IMR-90 (cell line): ENCODE measurements around the gene GPC6. TPM values are rescaled to one million over a fixed set of nuclear protein-coding genes. Genes with fewer than 3 reads are reported as not detected.
A peak's percentile ranks its signal among the peaks of the same experiment; 100 is the strongest.

Experiments used
- ATAC-seq: fragments of 200-7000 bp; cut with Tn5 transposase; 2 replicates; pipeline ENCODE4 v1.9.1; 2020; ENCODE audit warnings: low read depth, mild to moderate bottlenecking, moderate library complexity
- BruUV-seq: library from RNA; stranded (reverse); fragments of 400-500 nt; replicated peaks from 2 replicates; lab custom pipeline; 2021; lab: Mats Ljungman, UMichigan
- CTCF ChIA-PET: fragments of 300-600 bp; formaldehyde crosslinking; extraction: SDS; loops from one replicate; lab custom pipeline; 2021; ENCODE audit warnings: antibody characterized with exemption; lab: Yijun Ruan, JAX
- POLR2A ChIA-PET: fragments of 300-600 bp; sonication (Branson Sonifier 250); formaldehyde crosslinking; loops from one replicate; lab custom pipeline; 2022; ENCODE audit warnings: antibody characterized with exemption; ENCODE audit not compliant: unreplicated experiment; lab: Charles Lee
- DNase-seq: peaks from one replicate; pipeline ENCODE4 v3.0.0; 2013
- H2AFZ ChIP-seq: replicated peaks from 2 replicates; pipeline ENCODE3; 2013; ENCODE audit warnings: low read length, mild to moderate bottlenecking; ENCODE audit not compliant: poor library complexity
- H2AK5ac ChIP-seq: 2 replicates; pipeline ENCODE4 v1.6.1; 2013; ENCODE audit warnings: low read depth, low read length, inconsistent platforms
- H2AK9ac ChIP-seq: replicated peaks from 2 replicates; pipeline ENCODE3; 2013; ENCODE audit warnings: mild to moderate bottlenecking, low read depth, low read length, moderate library complexity; ENCODE audit not compliant: poor library complexity
- H2BK120ac ChIP-seq: 2 replicates; pipeline ENCODE4 v1.6.1; 2013; ENCODE audit warnings: low read depth, low read length, inconsistent platforms
- H2BK15ac ChIP-seq: 3 replicates; pipeline ENCODE4 v1.6.1; 2013; ENCODE audit warnings: low read depth, low read length, inconsistent platforms
- H2BK20ac ChIP-seq: 2 replicates; pipeline ENCODE4 v1.6.1; 2013; ENCODE audit warnings: low read depth, mild to moderate bottlenecking, inconsistent platforms, low read length, moderate library complexity
- H2BK5ac ChIP-seq: 2 replicates; pipeline ENCODE4 v1.6.1; 2013; ENCODE audit warnings: mild to moderate bottlenecking, low read depth, low read length, inconsistent platforms; ENCODE audit not compliant: poor library complexity, severe bottlenecking
- H3K14ac ChIP-seq: replicated peaks from 2 replicates; pipeline ENCODE4 v1.6.1; 2013; ENCODE audit warnings: low read depth, low read length, inconsistent platforms
- H3K18ac ChIP-seq: 2 replicates; pipeline ENCODE4 v1.6.1; 2013; ENCODE audit warnings: low read depth, low read length, control low read depth
- H3K23ac ChIP-seq: 2 replicates; pipeline ENCODE4 v1.6.1; 2013; ENCODE audit warnings: low read depth, low read length, inconsistent platforms
- H3K27ac ChIP-seq: 2 replicates; pipeline ENCODE4 v1.5.1; 2013; ENCODE audit warnings: mild to moderate bottlenecking, control low read depth, low read length; ENCODE audit not compliant: insufficient read depth
- H3K27me3 ChIP-seq: 2 replicates; pipeline ENCODE4 v1.6.1; 2013; ENCODE audit warnings: low read length; ENCODE audit not compliant: control insufficient read depth, insufficient read depth
- H3K36me3 ChIP-seq: 2 replicates; pipeline ENCODE4 v1.6.1; 2013; ENCODE audit warnings: low read length, mixed read lengths; ENCODE audit not compliant: control insufficient read depth, insufficient read depth
- H3K4ac ChIP-seq: 2 replicates; pipeline ENCODE4 v1.6.1; 2013; ENCODE audit warnings: low read depth, low read length, inconsistent platforms
- H3K4me1 ChIP-seq: 2 replicates; pipeline ENCODE4 v1.6.1; 2013; ENCODE audit warnings: low read length, mixed read lengths; ENCODE audit not compliant: control insufficient read depth, insufficient read depth
- H3K4me2 ChIP-seq: 2 replicates; pipeline ENCODE4 v1.6.1; 2013; ENCODE audit warnings: low read depth, mild to moderate bottlenecking, control low read depth, low read length, moderate library complexity
- H3K4me3 ChIP-seq: 2 replicates; pipeline ENCODE4 v1.5.1; 2013; ENCODE audit warnings: low read depth, mild to moderate bottlenecking, control low read depth, low read length, moderate library complexity; ENCODE audit not compliant: insufficient read depth
- H3K56ac ChIP-seq: 2 replicates; pipeline ENCODE4 v1.6.1; 2013; ENCODE audit warnings: low read length, inconsistent platforms; ENCODE audit not compliant: insufficient read depth; ENCODE audit errors: extremely low read depth
- H3K79me1 ChIP-seq, 2 experiments: 2 replicates each; pipeline ENCODE4 v1.6.1; 2013; ENCODE audit warnings: low read length in 2 of 2, inconsistent platforms in 1 of 2, low read depth in 1 of 2
- H3K9ac ChIP-seq: 2 replicates; pipeline ENCODE4 v1.6.1; 2013; ENCODE audit warnings: low read depth, low read length, control low read depth
- H3K9me1 ChIP-seq: 2 replicates; pipeline ENCODE4 v1.6.1; 2013; ENCODE audit warnings: low read length, inconsistent platforms; ENCODE audit not compliant: insufficient read depth
- H3K9me3 ChIP-seq: 2 replicates; pipeline ENCODE4 v1.6.1; 2013; ENCODE audit warnings: low read length; ENCODE audit not compliant: control insufficient read depth, insufficient read depth
- H4K20me1 ChIP-seq: 2 replicates; pipeline ENCODE4 v1.6.1; 2013; ENCODE audit warnings: low read length, inconsistent platforms; ENCODE audit not compliant: insufficient read depth
- H4K5ac ChIP-seq: 2 replicates; pipeline ENCODE4 v1.6.1; 2013; ENCODE audit warnings: mild to moderate bottlenecking, low read depth, low read length, control low read depth
- H4K8ac ChIP-seq, 2 experiments: 2 replicates each; pipeline ENCODE4 v1.6.1; 2013; ENCODE audit warnings: low read depth in 2 of 2, low read length in 2 of 2, control low read depth in 1 of 2, inconsistent platforms in 1 of 2
- H4K91ac ChIP-seq: 2 replicates; pipeline ENCODE4 v1.6.1; 2013; ENCODE audit warnings: low read depth, low read length, inconsistent platforms; ENCODE audit not compliant: insufficient read depth
- BHLHE40 ChIP-seq: fragments of 150-350 bp; IDR thresholded peaks from 2 replicates; pipeline ENCODE4 v1.6.1; 2016; ENCODE audit warnings: mild to moderate bottlenecking, low read depth, low read length
- CHD1 ChIP-seq: IDR thresholded peaks from 2 replicates; pipeline ENCODE4 v1.6.1; 2012; ENCODE audit warnings: low read depth, low read length, improper control_type of control experiment
- ELK1 ChIP-seq: fragments of 150-350 bp; IDR thresholded peaks from 2 replicates; pipeline ENCODE4 v1.6.1; 2016; ENCODE audit warnings: low read depth, mild to moderate bottlenecking, low read length, moderate library complexity, borderline replicate concordance
- FOS ChIP-seq: fragments of 150-350 bp; IDR thresholded peaks from 2 replicates; pipeline ENCODE4 v1.6.1; 2016; ENCODE audit warnings: low read depth, low read length
- MAFK ChIP-seq: IDR thresholded peaks from 2 replicates; pipeline ENCODE4 v1.6.1; 2012; ENCODE audit warnings: low read depth, low read length, improper control_type of control experiment
- RAD21 ChIP-seq: IDR thresholded peaks from 2 replicates; pipeline ENCODE4 v1.6.1; 2012; ENCODE audit warnings: low read length, improper control_type of control experiment
- RCOR1 ChIP-seq: IDR thresholded peaks from 2 replicates; pipeline ENCODE4 v1.6.1; 2012; ENCODE audit warnings: mild to moderate bottlenecking, low read length, improper control_type of control experiment; ENCODE audit not compliant: insufficient replicate concordance
- RFX5 ChIP-seq: IDR thresholded peaks from 2 replicates; pipeline ENCODE4 v1.8.0; 2012; ENCODE audit warnings: low read depth, mild to moderate bottlenecking, low read length, moderate library complexity
- SMC3 ChIP-seq: fragments of 150-350 bp; IDR thresholded peaks from 2 replicates; pipeline ENCODE4 v1.6.1; 2016; ENCODE audit warnings: low read depth, mild to moderate bottlenecking, antibody characterized with exemption, low read length, moderate library complexity
- USF2 ChIP-seq: fragments of 150-350 bp; IDR thresholded peaks from 2 replicates; pipeline ENCODE4 v1.6.1; 2017; ENCODE audit warnings: mild to moderate bottlenecking, antibody characterized with exemption, low read length, low read depth
- WGBS, 2 experiments: methylation state at CpG; one replicate each; pipeline versions ENCODE4 v1.1.5 to v1.1.7; 2013; ENCODE audit warnings: missing lambda C conversion rate in 2 of 2; ENCODE audit not compliant: insufficient read length in 1 of 2; ENCODE audit errors: extremely low coverage in 2 of 2; 5-methylcytosine and 5-hydroxymethylcytosine counted together
- dilution Hi-C: fragments of 300-500 bp; cut with HindIII; formaldehyde crosslinking; loops from one replicate; pipeline ENCODE4 v1.14.3; 2018; ENCODE audit warnings: low sequenced_read_pairs; ENCODE audit not compliant: unreplicated experiment
- in situ Hi-C: fragments of 300-500 bp; cut with MboI; formaldehyde crosslinking; loops from 3 replicates; pipeline ENCODE4 v1.14.3; 2019; ENCODE audit warnings: low sequenced_read_pairs, inconsistent platforms, mixed read lengths
- intact Hi-C: fragments of 100-400 bp; cut with micrococcal nuclease; formaldehyde crosslinking; loops from 2 replicates; pipeline ENCODE4 v1.10.0; 2022
- polyA plus RNA-seq, 3 experiments: library from polyadenylated mRNA; depleted of rRNA; stranded (reverse); fragments of >200 nt; gene quantifications; 2 replicates each; pipeline ENCODE4 v1.2.3, GENCODE V29; 2012; ENCODE audit warnings: low replicate concordance in 1 of 3
- total RNA-seq: library from RNA; depleted of rRNA; stranded (reverse); fragments of >200 nt; gene quantifications from 2 replicates; pipeline ENCODE4 v1.2.3, GENCODE V29; 2012
- TF ChIP-seq, protein P1 (sequence below): conservative IDR thresholded peaks from 2 replicates; pipeline ENCODE4 v1.5.1; 2012; ENCODE audit warnings: mild to moderate bottlenecking, low read depth, low read length, improper control_type of control experiment

Gene GPC6
- total and polyA plus RNA-seq, 2 of the 4 experiments (the other 2 are of a cell fraction): 14.9 to 39.4 TPM

DNA sequence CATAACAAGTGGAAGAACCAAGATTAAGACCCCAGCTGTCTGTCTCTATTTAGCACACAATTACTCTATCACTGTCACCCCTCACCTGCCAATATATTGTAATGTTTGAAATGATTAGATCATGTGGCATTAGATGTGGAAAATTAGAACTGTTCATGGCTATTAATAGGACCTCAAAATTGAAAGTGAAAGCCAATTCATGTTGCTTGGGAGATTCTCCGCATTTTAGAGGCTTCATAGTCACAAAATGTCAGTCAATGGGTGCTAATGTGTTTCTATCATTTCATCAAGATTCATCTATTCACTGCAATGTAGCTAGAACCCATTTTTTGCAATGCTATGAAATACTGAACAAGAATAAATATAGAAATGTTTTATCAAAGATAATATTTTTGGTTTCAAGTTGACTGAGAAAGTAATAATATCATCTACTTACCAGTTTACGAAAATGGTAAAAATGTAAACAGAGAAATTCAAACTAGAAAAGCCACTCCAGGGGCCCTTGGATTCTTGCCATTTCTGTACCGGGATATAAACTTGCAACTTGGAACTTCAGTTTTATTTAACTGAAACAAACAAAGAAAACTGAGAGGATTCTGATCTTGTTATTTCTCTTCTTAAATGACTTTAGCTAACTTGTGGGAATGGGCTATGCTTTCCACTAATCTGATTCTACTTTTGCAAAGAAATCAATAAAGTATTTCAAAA lies 864.3 kb downstream of the GPC6 start:
- no peak overlapping the region for H2AK5ac ChIP-seq
- no peak overlapping the region for H2AK9ac ChIP-seq
- no peak overlapping the region for H3K9ac ChIP-seq
- no peaks in the 10 kb centered on the region for H3K9me1 ChIP-seq
- peak; percentile 22 for DNase-seq
- H2BK20ac ChIP-seq: peak overlapping the region; percentile 35; the same call in 1 of the 2 replicates
- no peaks in the 10 kb centered on the region for H3K27me3 ChIP-seq
- POLR2A ChIA-PET: no interaction called here
- dilution Hi-C loops: no loop called here
- H3K4me3 ChIP-seq: peak overlapping the region; percentile 27; the same call in 1 of the 2 replicates
- no peak overlapping the region; the same call in 1 of the 2 replicates for H4K5ac ChIP-seq
- TF ChIP-seq CHD1: no peak
- TF ChIP-seq USF2: no peak
- TF ChIP-seq RAD21: no peak
- TF ChIP-seq, protein P1, sequence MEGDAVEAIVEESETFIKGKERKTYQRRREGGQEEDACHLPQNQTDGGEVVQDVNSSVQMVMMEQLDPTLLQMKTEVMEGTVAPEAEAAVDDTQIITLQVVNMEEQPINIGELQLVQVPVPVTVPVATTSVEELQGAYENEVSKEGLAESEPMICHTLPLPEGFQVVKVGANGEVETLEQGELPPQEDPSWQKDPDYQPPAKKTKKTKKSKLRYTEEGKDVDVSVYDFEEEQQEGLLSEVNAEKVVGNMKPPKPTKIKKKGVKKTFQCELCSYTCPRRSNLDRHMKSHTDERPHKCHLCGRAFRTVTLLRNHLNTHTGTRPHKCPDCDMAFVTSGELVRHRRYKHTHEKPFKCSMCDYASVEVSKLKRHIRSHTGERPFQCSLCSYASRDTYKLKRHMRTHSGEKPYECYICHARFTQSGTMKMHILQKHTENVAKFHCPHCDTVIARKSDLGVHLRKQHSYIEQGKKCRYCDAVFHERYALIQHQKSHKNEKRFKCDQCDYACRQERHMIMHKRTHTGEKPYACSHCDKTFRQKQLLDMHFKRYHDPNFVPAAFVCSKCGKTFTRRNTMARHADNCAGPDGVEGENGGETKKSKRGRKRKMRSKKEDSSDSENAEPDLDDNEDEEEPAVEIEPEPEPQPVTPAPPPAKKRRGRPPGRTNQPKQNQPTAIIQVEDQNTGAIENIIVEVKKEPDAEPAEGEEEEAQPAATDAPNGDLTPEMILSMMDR: no peak
- no peak for TF ChIP-seq SMC3
- no peak for TF ChIP-seq ELK1
- TF ChIP-seq MAFK: no peak
- no peak for TF ChIP-seq BHLHE40
- TF ChIP-seq FOS: no peak
- no peak for TF ChIP-seq RFX5
- no peak for TF ChIP-seq RCOR1
- peak overlapping the region; percentile 88 for H3K4me2 ChIP-seq
- BruUV-seq: no TSS peak
- peak overlapping the region; percentile 25; the same call in 1 of the 2 replicates for H2BK120ac ChIP-seq
- H2BK5ac ChIP-seq: peak overlapping the region; percentile 49
- H3K4me1 ChIP-seq: 0 out of 2 replicates have a peak, but pooled peaks cover 2% of the 10 kb centered on the region
- no peak overlapping the region for H2BK15ac ChIP-seq
- no peaks in the 10 kb centered on the region for H3K9me3 ChIP-seq
- peak; percentile 15; the same call in 1 of the 2 replicates for ATAC-seq
- in situ Hi-C loops: no loop called here
- intact Hi-C loops: no loop called here
- CTCF ChIA-PET: no interaction called here
- no peak overlapping the region for H3K4ac ChIP-seq
- peak overlapping the region; percentile 3; the same call in 1 of the 2 replicates for H3K23ac ChIP-seq
- no peaks in the 10 kb centered on the region for H3K79me1 ChIP-seq
- no peaks in the 10 kb centered on the region for H3K36me3 ChIP-seq
- WGBS, 2 experiments: no CpG with 5 or more reads among the region's 3 CpGs
- no peak overlapping the region for H4K91ac ChIP-seq
- H3K27ac ChIP-seq: no peak overlapping the region; the same call in 1 of the 2 replicates
- no peak overlapping the region for H3K56ac ChIP-seq
- no peak overlapping the region for H3K14ac ChIP-seq
- H4K8ac ChIP-seq: peak overlapping the region in 1 of 2 experiments; percentile 60; a peak in 1 of 4 replicates
- H3K18ac ChIP-seq: peak overlapping the region; percentile 66; the same call in 1 of the 2 replicates
- H2AFZ ChIP-seq: no peak overlapping the region
- H4K20me1 ChIP-seq: no peaks in the 10 kb centered on the region
